Measurements from ENCODE around the gene ITPR2.
"Not testable (repeated sequence)": the region's sequence is repeated elsewhere in the genome, so short reads cannot be mapped to it uniquely, and the experiment has no call there.

The ITPR2 gene

DNA sequence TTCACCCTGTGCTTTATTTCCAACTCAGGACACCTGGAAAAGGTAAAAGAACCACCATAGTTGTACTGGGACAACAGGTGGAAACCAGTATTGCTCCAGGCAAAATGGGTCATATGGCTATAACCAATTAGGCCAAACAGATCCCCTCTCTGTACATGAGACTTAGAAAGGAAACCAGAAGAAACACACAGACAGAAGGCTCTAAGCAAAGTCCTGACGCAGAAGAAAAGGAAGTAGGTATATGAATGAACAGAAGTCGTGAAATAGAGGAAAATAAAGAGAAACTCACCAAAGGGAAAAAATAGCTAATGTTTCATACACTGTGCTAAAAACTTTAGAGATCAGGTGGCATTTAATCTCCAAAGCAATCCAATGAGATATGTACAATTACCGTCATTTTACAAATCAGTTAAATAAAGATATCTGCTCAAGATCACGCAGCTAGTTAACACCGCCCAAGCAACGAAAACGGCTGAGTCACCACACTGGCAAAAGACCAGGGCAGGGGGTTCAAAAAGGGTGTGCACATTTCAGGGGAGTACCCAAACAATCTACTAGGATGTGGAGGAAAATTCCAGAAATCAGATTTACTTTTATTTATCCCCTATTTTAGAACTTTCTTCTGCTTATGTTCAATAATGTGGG, 82.3 kb downstream of the ITPR2 start:
- no peak for DNase-seq

DNA sequence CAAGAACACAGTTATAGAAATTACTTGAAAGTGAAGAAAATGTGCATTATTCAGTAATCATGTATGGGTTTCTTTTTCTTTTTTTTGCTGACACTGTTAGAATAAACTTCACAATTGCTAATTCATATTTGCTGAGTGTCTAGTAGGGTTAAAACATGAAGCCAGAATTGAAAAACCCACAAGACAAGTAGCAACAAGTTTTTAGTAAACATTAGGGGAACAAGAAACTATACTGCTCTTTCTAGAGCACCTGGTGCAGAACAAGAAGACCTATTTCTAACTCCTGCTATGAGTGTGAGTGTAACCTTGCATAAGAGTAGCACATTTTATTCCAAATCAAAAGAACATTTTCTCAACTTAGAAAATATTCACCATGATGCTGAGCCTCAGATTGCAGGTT, 83.2 kb downstream of the ITPR2 start:
- DNase-seq: no peak

DNA sequence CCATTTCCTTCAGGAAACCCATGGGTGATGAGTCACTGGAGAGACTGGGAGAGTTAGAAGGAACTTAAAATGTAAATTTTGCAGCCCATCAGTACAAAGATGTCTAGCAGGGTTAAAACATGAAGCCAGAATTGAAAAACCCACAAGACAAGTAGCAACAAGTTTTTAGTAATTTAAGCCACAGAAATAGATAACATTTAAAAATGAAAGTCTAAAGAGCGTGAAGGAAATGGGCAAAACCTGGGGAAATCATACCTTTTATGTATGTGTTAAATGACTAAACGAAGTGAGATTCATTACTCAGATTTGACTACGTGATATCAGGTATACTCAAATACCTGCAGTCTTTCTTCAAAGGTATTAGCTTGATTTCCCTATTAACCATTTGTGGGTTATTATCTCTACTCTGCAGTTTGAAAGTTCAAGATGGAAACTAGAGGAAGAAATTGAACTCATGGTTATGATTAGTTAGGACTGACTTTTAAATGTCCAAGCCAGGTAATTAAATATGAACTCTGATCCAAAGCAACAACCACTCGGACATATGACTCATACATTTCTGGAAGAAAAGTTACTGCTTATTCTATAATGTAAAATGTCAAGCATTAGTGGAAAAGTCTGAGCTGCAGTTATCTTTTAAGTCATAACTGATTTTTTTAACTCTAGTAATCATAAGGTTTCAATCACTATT, 84.1 kb downstream of the ITPR2 start:
- no peak for DNase-seq

DNA sequence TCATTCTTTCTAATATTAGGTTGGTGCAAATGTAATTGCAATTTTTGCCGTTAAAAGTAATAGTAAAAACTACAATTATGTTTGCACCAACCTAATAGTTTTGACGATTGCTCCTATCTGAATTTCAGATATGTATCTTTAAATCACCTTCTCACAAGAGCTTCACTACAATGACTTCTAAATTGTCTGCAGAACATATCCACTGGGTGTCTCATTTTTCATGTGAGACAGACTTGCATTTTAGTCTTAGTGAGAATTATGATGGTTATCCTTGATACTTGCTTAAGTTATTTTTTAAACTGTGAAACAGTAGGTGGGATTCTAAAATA, 84.6 kb downstream of the ITPR2 start:
- DNase-seq: no peak

DNA sequence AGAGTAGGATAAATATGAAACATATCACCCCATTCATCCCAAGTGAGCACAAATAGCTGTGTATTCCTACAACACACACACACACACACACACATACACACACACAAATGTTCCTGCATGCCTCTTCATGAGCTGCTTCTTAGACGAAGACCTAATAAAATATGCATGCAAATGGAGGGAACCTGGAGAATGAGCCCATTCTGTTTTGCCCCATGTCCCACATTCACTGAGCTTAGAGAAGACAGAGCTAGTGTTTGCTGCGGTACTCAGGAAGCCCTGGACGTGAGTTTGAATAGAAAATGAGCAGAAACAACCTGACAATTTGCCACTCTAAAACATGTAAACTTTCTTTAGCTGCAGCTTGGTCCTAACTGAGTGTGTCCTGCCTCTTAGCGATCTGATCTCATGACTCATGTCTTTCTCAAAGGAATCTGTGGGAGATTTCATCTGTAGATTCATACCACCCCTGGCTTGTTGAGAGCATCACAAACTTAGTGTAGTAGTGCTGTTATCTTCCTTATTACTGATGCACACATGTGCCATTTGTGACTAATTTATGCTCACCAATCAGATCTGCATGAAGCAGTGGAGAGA, 86.8 kb downstream of the ITPR2 start:
- no peak for DNase-seq

DNA sequence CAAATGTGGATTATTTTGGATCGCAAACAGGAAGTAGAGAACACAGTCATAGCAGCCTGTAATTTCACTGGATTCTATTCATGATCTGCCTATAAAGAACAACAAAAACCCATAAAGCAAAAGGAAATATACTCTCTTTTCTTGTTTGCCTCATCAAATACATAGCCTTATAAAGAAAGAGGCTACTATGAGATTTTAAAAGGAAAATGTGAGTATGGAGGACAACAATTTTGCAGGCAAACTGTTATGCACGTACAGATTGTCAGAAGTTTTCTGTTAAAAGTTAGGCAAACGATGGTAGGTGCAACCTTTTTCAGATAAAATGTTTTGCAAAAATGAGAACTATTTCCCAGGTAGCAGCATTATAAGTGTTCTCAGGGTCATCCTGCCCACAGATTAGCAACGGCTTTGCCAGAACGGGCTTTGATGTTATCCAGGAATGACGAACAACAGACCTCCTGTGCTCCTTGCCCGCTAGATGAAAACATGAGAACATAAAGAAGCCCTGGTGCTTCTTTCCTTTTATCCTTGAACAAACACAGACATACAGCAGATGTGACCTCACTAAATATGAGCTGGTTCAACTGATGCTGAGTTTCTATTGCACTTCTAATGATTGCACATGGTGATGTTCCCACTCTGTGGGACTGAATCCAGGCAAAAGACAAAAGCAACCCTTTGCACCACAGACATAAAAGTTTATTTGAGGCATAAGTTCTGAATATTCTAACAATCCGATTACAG, 88.1 kb downstream of the ITPR2 start:
- no peak for DNase-seq

DNA sequence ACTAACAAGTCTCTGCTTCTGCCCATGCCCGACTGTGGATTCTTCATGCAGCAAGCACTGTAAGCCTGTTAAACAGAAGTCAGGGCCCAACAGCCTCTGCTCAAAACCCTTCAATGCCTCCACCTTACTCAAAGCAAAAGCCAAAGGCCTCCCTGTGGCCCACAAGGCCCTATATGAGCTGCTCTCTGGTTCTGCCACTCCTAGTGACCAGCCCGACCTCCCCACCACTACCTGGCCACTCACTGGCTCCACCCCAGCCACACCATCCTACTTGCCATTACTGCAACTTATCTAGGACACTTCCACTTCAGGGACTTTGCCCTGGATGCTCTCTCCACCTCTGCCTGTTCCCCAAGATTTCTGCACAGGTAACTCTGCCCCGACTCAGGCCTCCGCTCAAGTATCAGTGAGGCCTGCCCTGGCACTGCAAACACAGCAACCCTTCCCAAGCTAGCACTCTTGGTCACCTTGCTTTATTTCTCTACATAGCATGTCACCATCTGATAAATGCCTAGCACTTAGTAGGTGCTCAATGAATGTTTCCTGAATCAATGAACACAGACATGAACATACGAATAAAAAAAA, 88.9 kb downstream of the ITPR2 start:
- no peak for DNase-seq

DNA sequence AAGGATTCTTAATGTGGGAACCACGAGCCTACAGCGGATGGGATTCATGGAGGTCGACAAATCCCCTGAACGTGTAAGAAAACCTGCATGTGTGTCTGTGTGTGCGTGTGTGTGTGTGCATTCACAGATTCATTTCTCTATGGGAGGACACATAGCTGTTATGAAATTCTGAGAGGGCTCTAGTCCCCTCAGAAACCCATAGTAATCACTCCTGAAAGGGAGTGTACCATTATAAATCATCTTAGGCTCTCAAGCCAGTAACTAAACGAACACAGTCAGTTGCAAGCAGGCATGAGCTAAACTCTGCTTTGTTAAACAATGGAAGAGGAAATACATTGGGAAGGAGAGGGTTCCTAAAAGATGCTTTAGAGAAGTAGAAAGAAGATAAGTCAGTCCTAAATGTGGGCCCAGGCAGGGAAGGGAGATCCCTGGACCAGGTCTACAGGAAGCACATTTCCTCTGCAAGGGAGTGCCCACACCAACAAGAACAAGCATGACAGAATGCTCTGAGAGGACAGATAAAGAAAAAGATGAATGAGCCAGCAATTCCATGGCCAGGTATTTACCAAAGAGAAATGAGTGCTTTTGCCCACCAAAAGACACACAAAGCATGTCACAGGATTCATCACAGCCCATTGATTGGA, 91.3 kb downstream of the ITPR2 start:
- no peak for DNase-seq

DNA sequence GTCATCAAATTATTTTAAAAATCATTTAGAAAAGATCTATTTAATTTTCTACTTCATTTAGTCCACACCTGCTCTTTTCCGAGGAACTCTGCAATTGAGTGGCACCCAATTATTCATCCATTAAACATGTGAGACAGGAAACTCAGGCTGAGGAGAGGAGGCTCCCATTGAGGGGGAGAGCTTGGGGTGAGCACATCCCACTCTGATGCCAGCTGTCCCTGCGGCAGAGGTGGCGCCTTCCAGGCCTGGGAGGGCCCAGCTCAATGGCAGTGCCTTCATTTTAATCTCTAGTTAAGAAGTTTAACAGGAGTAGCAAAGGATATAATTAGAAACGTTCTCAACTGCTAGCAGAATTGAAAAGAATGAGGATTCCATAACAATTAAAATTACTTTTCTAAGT, 92.0 kb downstream of the ITPR2 start:
- no peak for DNase-seq

DNA sequence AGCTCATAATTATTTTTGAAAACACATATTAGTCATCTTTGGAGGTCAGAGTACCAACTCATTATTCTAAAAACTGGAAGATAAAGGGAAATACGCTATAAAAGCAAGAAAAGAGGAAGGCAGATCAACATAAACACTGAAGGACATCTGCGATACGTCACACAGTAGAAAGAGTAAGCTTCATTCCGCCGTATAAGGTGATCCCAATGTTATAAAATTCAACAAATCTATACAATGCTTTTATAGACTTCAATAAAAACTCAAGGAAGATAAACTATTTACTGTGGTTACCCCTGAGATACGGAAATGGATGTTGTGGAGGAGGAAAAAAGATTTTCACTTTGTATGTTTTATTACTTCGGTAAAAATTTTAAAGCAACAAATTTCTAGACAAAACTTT, 92.6 kb downstream of the ITPR2 start:
- no peak for DNase-seq

DNA sequence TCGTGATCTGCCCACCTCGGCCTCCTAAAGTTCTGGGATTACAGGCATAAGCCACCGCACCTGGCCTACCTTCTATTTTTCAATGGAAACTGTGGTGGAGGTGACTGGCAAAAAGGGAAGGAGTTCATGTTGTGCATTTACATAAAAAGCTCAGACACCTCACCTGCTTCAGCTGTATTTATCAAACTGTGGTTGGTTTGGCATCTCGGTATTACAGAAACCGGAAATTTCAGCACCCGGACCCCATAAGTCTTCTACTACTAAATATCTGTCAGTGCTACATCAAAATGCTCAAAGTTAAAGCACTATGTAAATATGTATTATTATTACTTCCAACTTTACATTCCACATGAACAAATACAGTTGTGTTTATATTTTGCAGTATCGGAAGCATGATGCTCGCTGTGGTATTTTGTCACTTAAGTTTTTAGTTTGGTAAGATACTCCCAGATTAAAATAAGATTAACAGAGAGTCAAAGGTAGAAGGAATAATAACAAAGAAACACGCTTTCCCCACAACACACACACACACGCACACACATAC, 95.4 kb downstream of the ITPR2 start:
- DNase-seq: no peak

DNA sequence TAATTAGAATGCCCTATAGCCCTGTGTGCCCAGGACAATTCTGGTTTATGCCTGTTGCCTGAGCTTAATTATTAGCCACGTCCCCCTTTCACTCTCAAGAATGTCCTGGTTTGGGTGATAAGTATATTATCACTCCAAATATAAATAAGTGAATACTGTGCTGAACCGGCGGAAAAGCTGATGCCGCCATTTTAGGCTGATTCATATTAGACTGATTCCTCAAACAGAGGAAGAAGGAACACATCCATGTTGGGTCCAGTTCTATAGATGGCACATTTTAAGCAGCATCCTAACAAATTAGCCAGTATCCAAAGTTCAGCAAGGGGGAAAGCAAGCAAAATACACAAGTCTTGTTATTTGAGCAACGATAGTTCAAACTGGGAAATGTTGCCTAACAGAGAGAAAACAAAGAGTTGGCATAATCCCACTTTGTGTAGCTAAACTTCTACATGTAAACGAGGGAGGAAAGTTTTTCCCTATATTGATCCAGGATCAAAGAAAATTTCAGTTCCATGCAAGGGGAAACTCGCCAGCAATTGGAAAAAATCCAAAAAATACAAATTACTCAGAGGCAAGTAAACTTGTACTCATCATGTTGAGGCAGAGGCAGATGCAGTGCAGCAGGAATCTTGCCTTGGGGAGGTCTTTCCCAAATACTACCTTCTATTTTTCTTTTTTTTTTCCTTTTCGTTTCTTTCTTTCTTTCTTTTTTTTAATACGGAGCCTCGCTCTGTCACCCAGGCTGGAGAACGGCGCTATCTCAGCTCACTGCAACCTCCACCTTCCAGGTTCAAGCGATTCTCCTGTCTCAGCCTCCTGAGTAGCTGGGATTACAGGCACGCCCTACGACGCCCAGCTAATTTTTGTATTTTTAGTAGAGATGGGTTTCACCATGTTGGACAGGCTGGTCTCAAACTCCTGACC, 96.2 kb downstream of the ITPR2 start:
- DNase-seq: no peak

DNA sequence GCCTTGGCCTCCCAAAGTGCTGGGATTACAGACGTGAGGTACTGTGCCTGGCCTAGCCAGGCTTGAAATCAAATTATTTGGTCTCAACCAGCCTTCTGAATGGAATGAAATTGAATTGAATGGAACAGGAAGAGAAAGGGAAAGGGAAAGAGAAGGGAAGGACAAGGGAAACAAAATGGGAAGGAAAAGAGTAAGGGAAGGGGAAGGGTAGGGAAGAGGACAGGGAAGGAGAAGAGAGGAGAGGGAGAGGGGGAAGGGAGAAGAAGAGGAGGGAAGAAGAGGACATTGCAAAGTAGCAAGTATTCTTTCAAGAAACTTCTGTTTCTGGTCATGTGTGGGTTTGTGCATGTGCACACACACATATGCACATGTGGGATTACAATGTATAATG, 97.8 kb downstream of the ITPR2 start:
- DNase-seq: no peak

DNA sequence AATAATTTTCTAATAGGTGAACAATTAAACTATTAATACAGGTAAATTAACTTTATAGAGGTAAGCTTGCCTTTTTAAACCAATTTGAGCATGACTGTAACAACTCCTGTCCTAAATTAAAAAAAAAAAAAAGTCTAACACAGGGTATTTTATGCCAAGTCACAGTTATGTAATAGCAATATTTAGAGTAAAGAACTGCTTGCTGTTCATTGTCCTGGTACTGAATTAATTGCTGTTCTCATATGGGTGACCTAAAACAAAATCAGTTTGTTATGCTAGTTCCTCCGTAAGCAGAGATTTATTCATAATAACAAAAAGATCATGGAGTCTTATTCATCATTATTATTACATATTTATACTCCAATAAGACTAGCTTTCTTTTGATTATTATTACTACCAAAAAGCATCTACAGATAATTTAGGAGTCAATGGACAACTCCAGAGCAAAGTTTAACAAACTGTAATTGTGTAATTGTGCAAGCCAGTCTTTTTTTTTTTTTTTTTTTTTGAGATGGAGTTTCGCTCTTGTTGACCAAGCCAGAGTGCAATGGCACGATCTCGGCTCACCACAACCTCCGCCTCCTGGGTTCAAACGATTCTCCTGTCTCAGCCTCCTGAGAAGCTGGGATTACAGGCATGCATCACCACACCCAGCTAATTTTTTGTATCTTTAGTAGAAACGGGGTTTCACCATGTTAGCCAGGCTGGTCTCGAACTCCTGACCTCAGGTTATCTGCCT, 98.3 kb downstream of the ITPR2 start:
- DNase-seq: no peak

DNA sequence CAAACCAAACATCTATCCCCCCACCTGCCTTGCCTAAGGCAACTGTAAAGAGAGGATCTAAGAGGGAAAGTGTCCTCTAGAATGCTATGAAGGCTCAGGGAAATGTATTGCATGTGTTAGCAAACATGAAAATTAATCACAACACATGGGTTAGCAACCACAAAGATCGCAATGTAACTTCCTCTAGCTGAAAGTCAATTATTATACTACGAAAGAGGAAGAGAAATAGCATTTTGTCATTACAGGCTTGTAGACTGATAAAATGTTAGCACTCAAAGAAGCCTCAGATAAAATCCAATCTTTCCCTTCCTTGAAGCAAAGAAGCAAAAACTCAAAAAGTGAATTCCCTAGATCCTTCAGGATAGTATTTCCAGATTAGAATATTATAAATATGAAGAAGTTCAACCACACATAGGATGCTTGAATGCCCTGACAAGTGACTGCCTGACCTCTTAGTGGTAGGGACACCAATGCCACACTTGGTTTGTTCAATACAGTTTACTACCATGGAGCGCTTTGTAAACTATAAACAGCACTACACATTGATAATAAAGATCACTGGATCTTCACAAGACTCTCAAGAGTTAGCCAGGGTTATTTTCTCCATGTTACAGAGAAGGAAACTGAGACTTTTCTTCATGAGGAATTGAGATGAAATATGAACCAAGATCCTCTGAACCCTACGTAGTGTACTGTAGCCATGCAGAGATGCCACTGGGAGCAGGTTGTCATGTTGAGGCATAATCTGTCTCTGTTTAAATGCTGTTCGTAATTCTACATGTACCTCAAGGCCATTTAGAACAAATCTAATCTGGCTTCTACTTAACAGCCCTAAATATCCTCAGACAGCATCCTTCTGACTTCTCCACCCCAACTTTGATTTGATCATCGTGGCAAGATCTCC, 100.7 kb downstream of the ITPR2 start:
- no peak for DNase-seq

DNA sequence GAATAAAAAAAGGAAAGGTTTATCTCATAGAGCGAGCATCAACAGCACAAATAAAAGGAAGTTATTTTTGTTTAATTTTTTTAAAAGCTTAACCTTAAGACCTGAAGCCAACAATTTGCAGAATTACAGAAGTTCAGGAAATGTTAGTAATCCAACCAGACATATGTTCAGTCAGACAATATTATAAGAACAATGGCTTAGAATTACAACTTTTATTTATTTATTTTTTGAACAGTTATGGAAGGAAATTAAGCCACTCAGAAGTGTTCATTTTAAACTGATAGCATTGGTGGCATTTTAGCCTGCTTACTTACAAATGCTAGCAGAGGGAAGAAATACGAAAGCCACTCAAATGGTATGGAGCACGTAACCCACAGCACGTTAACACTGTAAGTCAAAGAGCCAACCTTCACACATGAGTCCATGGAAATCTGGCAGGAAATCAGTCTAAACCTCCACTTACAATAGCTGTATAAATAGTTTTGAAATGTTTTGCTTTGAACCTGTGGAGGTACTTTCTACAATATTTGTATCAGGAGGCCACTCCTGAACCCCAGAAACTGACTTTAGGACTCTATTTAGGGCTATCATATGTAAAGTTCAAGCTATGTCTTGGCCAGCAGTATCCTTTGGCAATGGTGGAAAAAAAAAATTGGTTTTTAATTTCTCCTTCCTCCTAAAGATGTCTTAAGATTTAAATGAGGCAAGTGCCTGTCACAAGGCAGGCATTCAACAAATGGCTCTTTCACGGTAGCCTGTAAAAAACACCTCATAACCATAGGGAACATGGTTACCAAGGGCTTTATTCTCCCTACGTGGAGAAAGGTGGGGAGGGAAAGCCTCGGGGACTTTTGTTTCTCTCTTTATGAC, 102.3 kb downstream of the ITPR2 start:
- DNase-seq: no peak

DNA sequence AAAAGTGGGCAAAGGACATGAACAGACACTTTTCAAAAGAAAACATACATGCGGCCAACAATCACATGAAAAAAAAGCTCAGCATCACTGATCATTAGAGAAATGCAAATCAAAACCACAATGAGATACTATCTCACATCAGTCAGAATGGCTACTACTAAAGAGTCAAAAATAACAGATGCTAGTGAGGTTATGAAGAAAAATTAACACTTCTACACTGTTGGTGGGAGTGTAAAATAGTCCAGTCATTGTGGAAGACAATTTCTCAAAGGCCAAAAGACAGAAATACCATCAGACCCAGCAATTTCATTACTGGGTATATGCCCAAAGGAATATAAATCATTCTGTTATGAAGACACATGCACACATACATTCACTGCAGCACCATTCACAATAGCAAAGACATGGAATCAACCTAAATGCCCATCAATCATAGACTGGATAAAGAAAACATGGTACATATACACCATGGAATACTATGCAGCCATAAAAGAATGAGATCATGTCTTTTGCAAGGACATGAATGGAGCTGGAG, 103.8 kb downstream of the ITPR2 start:
- DNase-seq: not testable (repeated sequence)
